ENCODE data around the gene SLC35A4.

- TF ChIP-seq EZH2 (IDR thresholded peaks at IDR 0.05; ENCODE audit: insufficient read depth, poor library complexity, severe bottlenecking) = no peak
- no peak for TF ChIP-seq EZH2phosphoT487 (IDR thresholded peaks at IDR 0.05; ENCODE audit: insufficient read depth, low read depth)
These were observed 44.1 kb downstream of the SLC35A4 start for GRCh38 chr5:140608722-140609121.

Measured in GM23248 (cell line).